ENCODE measurements around the gene CEND1.
A peak's percentile ranks its signal among the peaks of the same experiment; 100 is the strongest.

The CEND1 gene

DNA sequence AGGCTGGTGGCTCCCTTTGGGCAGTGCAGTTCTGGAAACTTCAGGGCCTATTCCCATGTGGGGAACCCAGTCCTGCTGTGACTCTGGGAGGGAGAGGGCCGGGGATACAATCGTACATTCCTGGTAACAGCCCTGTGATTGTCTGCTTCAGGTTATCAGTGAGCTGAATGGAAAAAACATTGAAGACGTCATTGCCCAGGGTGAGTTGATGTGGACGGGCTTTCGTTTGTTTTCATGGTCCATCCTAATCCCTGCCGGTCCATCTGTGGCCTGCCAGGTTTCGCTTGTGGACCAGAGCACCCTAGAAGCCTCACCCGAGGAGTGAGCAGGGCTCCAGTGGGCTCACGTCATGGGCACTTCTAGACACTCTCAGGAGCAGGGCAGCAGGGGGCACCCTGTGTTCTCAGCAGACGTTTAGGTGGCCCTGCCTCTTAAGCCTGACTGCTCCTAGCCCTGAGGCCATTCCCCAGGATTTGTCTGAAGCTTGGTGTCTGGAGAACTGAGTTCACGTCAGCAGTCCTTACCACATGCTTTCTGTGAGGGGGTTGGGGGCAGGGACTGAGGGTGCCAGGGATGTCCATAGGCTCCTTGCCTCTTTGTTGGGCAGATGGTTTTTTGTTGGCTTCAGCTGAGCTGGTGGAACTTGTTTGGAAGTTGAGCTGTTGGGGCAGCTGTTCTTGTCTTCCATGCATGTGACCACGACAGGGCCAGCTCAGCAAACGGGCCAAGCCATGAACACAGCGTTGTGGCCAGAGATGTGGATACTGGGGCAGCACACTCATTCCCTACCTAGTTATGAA lies 21.8 kb upstream of the CEND1 start:
- DNase-seq: no peak

DNA sequence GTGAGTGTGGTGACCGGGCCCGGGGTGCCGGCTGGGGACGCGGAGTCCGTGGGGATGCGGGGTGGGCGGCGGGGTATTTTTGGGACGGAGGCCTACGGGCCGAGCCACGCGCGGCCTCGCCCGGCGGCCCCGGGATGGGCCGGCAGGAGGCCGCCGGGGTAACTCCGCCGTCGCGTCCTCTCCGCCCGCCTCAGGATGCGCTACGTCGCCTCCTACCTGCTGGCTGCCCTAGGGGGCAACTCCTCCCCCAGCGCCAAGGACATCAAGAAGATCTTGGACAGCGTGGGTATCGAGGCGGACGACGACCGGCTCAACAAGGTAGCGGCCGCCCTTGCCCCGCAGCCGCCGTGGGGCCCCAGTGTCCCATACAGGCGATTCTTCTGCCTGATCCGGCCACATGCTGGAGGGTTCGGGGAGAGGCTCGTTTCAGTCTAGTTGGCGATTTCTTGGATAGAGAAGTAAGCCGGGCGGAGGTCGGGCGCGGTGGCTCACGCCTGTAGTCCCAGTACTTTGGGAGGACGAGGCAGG lies 20.2 kb upstream of the CEND1 start:
- no peak for DNase-seq

DNA sequence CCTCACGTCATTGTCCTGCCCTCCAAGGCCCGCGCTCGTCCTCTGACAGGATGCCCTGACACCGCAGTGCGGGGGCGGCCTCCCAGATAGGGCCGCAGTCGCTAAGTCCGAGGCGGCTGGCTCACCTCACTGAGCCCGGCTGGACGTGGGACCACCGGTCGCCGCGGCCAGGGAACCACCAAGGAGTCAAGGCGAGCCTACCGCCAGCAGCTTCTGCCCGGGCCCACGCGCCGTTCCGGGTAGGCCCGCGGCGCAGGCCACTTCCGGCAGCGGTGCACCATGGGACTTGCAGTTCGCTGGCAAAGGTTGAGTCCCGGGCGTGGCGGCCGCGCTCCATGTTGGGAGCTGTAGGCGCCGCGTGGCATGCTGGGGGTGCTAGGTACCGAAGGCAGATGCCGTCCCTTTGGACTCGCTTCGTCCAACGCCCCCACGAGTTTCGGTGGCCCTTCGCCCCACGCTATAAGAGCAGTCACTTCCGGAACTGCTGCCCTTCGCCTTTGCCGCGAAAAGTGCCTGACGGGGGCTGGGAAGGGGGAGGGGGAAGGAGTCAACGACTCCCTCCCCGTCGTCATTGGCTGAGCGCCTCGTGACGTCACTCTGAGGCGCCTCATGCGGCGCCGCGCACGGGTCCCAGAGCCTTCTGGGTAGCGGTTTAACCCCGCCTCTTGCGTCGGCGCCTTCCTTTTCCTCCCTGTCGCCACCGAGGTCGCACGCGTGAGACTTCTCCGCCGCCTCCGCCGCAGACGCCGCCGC lies 19.6 kb upstream of the CEND1 start, which contains the start of gene RPLP2:
Gene RPLP2, plus strand, starts transcription at position 681 of the 753 bp plus-strand sequence. CDS start 268 bp downstream, outside the sequence.
- DNase-seq: peak; percentile 96

DNA sequence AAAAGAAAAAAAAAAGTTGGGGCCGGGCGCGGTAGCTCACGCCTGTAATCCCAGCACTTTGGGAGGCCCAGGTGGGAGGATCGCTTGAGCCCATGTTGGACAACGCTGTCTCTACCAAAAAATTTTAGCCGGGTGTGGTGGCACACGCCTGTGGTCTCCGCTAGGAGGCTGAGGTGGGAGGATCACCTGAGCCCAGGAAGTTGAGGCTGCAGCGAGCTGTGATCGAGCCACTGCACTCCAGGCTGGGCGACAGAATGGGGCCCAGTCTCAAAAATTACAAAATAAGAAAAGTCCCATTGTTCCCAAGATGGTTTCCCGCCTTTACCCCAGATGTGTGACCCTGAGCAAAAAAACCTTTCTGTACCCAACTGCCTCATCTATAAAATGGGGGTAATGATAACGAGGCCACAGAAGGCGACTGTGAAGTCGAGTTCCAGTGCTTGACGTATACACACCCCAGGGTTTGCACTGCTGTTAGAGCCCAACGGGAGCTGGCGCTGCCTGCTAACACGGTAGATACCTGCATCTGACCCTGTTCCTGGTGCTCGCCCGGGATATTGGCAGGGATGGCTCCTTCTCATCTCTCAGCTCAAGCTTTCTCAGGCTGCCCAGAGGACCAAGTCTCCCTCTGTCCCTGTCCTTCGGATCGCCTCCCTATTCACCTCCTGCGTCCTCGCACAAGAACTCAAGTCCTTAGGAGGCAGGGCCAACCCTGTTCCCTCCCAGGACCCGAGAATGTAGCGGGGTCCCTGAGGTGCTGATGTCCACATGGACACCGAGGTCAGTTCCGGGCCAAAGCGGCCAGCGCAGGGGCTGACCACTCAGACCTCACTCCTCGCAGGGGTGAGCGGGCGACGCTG lies 18.8 kb upstream of the CEND1 start:
- no peak for DNase-seq

DNA sequence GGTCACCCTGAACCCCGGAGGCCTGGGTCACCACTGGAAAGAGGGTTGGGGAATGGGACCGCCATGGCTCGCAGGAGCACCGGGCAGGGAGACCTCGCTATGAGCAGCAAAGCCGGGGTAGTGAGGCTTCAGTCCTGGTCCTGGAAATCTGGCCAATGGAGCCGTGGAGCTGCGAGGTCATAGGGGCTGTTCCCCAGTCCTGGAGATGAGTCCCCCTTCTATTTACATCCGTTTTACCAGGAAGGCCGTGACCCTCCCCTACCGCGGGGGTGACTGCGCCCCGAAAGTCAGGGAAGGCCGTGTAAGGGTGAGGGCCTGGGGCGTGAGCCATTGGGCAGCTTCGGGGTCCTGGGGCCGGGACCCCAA lies 14.7 kb upstream of the CEND1 start:
- no peak for DNase-seq

DNA sequence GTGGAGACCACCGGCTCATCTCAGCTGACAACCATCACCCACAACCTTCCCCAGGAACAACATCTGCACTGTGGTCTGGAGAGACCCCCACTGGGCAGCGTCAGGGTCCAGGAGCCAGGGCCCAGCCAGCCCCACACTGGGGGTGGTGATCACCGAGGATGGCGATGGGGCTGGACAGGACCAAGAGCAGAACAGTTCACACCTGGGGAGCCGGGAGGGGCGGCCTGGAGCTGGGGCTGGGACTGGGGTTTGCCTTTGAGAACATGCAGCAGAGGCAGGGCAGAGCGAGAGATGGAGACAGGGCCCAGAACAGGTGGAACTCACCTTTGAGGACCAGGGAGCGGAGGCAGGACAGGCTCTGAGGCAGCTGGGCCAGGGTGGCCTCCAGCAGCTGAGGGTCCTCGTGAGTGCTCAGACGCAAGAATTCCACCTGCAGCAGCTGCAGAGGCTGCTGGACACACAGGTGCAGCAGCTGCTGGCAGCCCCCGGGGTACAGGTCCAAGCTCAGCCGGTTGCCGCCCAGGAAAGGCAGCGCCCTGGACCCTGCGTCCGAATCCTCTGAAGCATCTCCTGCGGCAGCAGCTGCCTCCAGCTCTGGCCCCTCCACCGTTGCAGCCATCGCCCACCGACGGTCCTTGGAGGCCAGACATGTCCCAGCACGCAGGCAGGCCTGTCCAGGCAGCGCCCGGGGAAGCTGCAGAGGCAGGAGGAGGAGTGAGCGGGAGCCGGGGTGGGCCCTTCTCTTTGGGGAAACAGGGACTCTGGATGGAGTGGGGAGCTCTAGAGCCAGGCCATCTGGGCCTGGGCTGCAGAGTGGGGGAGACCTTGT lies 14.1 kb upstream of the CEND1 start:
- DNase-seq: no peak

DNA sequence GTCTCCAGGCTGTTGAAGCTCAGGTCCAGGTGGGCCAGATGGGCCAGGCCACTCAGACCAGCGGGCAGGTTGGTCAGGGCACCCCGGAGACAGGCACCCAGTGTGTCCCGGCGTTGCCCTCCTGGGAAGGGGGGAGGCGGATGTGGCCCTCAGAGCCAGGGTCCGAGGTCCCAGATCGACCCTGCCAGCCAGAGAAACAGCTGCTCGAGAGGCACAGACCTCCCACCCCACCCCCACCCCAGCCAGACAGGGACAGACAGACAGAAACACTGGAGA lies 13.5 kb upstream of the CEND1 start:
- no peak for DNase-seq

DNA sequence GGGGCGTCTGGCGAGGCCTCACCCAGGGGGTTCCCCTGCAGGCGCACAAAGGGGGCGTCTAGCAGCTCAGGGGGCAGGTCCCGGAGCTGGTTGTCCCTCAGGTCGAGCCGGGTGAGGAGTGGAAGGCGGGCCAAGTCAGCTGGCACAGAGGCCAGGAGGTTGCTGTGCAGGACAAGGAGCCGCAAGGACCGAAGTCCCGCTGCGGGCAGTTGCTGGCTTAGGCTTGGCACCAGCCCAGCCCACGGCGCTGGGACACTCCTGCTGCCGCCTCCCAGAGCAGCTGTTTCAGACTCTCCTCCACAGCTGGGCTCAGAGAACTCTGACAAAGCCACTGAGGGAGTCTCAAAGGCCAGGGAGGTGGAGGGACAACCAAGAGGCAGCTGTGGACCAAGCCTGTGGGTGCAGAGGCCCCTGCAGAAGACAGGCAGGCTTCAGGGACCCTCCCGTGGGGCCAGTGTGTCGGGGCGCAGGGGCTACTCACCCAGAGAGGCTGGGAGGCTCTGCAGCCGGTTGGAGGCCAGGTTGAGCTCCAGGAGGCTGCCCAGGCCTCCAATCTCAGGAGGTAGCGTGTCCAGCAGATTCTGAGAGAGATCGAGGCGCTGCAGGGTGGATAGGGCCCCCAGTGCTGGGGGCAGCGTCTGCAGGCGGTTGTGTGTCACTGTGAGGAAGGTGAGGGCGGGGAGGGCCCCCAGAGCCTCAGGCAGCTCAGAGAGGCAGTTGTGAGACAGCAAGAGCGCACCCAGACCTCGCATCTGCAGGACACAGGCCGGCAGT lies 13.0 kb upstream of the CEND1 start:
- no peak for DNase-seq

DNA sequence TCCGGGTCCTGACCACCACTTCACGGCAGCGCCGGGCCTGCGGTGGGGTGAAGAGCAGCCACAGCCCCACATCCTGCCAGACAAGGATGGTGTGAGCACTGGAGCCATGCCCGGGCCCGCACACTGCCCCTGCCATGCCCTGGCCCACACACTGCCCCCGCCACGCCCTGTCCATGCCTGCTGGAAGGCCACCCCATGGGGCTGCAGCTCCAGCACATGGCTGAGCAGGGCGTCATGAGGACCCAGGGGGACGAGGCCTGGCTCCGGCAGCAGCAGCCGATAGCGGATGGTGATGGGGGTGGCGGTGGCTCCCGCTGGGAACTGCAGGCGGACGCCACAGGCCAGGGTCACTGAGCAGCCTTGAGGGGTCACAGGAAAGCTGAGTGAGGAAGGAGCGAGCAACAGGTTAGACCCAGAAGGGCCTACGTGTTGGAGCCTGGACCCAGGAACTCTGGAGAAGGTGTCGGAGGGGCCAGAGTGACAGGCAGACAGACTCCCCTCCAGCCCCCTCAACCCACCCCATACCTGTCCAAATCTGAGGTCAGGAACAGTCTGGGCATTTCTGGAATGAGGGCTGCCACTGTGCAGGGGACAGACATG lies 12.2 kb upstream of the CEND1 start:
- DNase-seq: no peak

DNA sequence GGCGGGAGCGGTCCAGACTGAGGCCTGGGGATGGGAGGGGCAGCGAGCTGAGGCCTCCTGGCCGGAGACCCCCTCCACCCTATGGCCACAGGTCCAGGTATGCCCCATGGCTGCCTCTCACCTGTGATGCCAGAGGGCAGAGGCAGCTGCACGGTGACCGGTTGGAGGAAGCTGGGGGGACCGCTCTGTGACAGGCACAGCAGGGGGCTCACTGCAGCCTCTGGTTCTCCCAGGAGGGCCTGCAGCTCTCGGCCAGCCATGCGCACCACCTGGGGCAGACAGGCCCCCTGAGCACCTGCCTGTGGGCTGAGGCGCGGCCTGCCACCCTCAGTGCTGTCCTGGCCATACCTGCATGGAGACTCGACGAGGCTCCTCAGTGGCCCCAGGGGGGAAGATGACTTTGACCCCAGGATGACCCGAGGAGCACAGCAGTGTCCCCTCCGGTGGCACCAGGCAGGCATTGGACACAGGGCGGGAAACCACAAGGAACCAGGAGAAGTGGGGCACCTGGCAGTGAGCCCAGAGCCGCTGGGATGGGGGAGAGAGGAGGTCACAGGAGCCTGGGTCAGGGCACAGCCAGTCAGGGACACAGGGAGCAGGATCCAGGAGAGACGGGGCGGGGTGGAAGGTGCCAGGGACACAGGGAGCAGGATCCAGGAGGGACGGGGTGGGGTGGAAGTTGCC lies 11.3 kb upstream of the CEND1 start:
- no peak for DNase-seq

DNA sequence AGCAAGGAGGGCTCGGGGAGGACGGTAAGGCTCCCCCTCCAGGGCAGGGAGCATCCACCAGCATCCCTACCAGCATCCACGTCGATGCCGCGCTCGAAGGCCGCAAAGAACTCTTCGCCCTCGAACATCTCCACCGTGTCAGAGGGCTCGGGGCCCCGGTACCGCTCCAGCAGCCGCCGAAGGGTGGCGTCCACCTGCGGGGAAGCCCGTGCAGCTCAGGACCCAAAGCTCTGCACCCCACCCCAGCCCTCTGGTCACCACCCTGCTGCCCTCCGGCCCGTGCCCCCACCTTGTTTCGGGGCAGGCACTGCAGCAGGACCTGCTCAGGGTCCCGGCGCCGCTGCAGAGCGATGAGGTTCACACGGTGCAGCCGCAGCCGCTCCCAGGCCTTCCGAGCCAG lies 10.6 kb upstream of the CEND1 start:
- no peak for DNase-seq

DNA sequence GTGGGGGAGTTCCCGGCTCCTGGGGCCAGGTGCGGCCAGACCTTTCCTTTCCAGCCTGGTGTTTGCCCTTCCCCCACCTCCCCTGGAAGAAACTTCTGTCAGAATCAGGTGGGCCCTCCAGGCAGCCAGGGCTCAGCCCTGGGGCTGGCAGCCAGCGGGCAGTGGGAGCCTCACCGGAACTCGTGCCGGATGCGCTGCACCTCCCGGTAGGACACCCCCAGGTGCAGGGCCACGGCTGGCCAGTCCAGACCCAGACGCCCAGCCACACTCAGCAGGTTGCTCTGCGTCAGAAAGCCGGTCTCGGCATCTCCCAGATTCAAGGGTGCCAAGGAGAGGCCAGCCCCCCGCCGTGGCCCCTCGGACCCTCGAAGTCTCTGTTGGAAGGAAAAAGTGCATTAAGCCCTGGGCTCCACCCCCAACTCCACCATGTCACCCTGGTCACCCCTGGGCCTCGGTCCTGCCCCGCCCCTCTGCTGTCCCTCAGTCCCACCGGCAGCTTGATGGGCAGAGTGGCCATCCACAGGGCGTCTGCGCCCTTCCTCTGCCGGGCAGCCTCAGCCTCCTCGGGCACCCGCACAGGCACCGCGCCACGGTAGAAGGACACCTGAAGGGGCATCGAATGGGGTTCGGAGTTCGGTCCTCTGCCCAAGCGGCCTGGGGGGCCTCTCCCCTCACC lies 9.9 kb upstream of the CEND1 start:
- DNase-seq: no peak

DNA sequence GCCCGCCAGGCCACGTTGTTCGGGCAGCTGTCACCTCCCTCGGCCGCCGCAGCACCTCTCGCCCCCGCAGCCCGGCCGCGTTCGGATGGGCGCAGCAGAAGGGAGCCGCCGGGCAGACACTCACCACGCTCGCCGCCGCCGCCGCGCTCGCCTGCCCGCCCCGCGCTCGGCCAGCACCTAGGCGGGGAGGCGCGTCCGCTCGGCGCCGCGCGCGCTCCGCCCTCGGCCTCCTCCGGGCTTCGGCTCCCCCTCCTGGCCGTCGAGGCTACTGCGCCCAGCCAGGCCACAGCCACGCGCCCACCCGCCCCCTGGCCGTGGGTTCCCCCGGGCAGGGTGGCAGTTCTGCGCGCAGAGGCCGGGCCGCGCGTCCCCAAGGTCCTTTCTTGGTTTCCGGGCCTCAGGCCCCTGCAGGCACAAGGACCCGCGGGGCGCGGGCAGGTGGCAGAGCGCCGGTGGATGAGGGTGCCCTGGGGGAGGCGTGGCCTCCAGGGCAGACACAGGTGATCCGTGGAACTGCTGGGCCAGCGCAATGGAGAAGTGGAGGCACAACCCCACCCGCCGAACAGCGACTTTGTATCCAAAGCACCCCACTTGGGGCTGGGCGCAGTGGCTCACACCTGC lies 8.3 kb upstream of the CEND1 start, which contains the start of gene SLC25A22:
Gene SLC25A22, minus strand, starts transcription at position 189 of the 621 bp plus-strand sequence. CDS start 3,275 bp downstream, outside the sequence.
- peak; percentile 69 for DNase-seq

DNA sequence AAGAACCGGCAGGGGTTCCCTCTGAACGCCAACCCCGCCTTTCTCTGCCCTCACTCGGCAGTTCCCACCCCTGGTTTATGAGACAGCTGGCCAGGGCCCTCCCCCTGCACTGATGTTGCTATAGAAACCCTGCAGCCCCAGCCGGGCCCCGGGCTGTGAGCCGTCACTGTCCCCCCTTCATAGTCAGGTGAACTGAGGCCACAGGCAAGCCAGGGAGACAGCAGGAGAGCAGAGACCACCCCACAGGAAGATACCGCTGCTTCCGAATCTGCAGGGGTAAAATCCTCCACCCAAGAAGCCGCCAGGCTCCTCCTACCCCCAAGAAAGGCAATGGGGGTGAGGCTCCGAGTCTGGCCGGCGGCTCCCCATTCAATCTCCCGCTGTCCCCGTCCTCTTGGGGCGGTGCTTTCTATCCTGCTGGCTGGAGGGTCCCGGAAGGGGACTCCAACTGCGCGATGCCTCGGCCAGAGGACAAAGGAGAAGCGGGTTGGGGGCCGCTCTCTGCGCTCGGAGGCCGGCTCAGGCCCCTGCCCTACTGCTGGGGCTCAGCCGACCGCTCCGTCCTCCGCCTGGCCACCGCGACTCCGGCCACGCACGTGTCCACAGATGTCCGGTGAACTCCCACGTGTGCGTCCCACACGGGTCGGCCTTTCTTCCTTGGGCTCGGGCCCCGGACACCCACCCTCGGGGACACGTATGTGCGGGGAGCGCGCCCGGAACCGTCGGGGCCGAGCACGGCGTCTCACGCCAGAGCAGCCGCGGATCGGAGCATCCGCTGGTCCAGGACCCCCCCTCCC lies 7.6 kb upstream of the CEND1 start:
- peak; percentile 82 for DNase-seq

DNA sequence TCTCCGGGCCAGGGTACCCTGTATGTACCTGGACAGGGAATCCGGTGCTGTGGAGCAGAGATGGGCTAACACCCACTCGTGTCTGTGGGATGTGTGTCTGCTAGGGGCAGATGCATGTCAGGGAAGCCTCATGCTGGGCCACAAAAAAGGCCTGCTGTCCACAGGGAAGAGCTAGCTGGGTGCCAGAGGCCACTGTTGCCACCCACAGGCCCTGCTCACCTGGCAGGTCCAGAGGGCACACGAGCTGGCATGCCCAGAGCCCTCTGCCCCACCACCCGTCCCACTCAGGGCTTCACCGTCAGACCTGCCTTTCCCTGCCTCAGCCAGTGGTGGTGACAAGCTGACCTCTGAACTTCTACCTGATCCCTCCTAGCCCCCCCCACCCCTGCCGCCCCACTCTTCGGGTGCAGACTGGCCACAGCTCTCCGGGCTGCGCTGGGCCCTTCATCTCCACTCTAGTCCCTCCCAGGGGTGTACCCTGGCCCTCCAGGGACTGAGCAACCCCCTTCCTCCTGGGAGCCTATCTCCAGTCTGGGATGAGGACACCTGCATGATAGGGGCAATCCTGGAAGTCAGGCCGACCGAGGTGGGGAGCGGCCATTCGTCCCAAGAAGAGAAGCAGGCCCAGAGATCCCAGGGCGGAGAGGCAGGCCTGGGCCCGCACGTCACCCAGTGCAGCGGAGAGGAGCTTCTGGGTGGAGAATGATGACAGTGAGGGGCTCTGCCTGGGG lies 6.8 kb upstream of the CEND1 start:
- DNase-seq: no peak

DNA sequence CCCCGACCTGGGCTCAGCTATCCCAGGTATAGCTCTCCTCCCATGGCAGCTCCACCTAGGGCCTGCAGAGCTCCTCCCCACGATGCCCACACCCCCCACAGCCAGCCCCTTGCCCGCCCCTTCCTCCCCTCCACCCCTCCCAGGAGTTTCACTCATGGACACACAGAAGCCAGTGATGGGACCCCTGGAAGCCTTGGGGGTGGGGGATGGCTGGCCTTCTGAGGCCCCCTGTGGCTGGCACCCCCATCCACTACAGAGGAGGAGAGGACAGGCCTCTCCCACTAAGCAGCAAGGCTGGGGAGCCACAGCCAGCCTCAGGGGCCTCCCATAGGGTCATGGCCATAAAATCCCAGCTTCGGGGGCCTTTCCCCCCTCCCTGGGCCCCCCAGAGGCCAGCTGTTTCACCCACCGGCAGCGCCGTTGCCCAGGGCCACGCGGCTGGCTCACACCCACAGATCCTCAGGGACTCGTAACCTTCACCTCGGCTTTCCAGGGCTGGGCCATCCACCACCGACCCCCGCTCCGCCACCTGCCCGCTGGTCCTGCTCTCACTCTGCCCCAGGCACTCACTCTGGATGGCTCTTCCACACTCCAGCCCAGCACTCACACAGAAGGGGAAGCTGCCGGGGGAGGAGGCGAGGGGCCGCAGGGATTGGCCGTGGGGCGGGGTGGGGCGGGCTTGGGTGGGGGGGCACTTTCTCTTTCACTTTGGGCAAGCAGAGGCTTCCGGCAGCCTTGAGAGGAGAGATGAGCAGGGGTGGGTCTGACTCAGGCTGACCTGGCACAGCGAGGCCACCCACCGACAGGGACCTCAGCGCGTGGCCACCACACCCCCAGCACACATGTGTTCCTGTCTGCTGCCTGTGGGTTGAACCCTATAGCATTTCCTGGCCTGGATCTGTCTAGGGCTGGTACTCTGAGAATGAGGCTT lies 6.0 kb upstream of the CEND1 start:
- peak; percentile 82 for DNase-seq
